GM18861 (cell line): ENCODE data around the gene NMRK2.

Experiments
- ATAC-seq: cut with Tn5 transposase; IDR thresholded peaks from one replicate; pipeline ENCODE4 v1.9.1; 2021; ENCODE audit not compliant: unreplicated experiment

Gene NMRK2

DNA sequence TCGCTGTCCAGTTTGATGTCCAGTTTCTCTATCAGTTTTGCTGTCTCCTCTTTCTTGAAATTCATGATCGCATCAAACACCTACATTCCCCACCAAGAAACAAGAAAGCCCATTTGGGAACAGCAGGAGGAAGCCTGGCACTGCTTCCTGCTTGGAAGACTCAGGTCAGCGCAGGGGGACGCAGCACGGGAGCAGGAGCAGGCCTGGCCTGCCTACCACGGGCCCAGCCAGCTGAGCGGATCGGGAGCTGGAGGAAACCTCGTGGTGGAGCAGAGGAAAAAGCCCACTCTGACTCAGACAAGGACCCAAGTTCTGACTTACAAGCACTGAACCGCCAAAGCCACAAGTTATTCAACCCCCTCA, 48.5 kb downstream of the NMRK2 start:
- ATAC-seq: no peak

DNA sequence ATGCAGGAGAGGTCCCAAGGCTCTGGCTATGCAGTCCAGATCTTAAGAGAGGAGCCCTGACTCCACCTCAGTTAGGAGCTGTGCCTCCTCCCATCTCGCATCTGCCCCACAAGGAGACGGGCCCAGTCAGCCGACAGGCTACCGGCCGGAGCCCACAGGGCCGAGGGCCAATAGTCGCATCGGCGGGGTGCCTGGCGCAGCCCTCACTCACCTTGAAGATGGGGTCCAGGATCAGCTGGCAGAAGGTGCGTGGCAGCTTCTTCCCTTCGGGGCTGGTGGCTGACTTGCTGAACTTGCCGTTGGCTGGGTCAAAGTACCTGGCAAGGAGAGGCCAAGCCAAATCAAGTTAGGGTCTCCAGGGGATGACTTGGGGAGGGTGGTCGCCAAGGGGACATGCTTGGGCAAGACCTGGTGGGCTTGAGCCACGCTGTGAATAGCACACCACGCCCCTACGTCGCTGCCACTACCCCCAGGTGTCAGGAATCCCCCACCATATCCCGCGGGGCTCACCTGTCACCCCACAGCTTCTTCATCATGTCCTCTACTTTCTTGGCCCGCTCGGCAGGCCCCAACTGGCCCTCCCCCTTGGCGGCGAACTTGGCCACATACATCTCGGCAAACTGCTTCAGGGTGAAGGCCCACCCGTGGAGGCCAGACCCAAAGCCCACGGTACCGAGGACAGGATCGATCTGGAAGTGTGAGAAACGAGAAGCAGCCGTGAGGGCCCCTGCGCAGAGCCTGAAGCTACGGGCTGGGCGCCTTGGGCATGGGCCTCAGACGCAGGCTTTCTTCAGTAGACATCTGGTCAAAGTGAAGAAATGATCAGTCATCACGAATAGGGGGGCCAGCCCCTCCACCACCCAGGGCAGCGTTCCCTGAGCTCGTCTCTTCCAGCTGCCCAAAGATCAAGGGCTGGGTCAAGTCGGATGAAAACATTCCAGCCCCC, 49.1 kb downstream of the NMRK2 start:
- ATAC-seq: no peak

DNA sequence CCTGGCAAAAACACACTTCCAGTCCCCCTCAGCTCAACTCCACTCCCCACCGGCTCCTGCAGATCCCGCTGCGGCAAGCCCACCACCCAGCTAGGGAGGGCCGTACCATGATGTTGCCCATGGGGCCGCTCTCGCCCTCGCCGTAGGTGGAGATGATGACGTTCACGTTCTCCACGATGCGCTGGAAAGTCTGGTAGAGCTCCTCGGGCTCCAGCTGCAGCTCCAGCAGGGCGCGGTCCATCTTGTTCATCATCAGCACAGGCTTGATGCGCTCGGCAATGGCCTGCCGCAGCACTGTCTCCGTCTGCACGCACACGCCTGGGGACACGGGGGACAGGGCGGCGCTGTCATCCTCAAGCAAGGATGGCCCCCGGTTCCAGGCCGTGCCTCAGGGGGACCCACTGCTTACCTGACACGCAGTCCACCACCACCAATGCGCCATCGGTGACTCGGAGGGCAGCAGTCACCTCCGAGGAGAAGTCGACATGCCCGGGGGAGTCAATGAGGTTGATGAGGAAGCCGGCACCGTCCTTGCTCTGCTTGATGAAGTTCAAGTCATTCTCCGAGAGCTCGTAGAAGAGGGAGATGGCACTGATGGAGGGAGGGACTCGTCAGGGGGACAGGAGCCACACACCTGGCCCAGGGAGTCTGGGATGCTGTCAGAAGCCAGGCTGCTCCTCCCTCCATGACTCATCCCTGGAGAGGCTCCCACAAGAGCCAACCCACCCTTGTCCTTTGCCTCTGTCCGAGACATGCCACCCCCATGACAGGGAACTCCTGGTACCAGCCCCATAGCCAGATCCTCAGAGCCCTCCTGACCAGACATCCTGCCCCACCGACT, 50.1 kb downstream of the NMRK2 start:
- ATAC-seq: no peak

DNA sequence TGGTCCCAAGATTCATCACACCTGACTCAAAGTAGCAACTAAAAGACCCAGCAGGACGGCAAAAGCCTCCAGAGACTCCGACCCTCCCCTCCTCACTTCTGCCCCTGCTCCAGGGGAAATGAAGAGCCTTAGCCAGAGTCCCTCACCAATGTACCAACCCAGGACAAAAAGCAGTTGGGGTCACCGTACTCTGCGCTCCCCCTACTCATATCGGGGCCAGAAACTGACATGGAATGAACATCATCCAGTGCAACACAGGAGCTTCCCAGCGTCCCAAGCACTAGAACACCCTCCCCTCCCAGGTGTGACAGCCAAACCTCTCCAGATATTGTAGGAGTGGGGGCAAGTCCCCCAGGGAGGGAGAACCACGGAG, 50.7 kb downstream of the NMRK2 start:
- ATAC-seq: no peak

DNA sequence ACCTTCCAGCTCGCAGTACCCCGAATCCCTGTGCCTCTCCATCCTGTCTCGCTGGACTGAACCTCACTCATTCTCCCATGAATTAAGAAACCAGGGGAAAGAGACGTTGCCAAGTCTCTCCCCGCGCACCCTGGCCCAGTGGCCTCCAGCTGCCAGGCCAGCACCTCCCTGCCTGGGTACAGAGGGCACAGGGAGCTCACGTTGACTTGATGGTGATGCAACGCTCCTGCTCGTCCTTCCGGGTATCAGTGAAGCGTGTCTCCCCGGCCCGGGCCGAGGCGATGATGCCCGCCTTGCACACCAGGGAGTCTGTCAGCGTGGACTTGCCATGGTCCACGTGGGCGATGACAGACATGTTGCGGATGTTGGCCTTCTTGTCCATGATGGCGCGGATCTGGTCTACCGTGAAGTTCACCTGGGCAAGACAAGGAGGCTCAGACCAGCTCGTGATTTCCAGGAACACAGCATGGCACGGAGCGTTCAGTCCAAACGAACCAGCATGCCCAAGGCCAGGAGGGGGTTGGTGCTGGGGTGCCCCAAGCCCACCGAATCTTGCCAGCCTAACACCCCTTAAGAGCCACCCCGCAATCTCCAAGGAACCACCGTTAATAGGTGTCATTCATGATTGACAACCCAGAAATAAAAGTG, 51.2 kb downstream of the NMRK2 start:
- no peak for ATAC-seq

DNA sequence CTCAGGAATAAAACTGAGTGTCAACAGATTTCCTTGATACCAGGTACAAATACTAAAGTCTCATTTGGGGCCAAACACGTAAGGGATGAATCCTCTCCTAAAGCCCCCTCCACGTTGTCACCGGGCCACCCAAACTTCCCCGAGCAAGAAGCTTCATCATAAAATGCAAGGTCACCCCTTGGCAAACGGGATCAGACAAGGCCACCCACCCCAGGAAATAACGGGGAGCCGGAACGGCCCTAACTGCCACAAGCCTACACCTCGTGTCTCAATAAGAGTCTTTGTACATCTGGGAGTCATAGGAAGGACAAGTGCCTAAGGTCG, 51.7 kb downstream of the NMRK2 start:
- ATAC-seq: no peak

DNA sequence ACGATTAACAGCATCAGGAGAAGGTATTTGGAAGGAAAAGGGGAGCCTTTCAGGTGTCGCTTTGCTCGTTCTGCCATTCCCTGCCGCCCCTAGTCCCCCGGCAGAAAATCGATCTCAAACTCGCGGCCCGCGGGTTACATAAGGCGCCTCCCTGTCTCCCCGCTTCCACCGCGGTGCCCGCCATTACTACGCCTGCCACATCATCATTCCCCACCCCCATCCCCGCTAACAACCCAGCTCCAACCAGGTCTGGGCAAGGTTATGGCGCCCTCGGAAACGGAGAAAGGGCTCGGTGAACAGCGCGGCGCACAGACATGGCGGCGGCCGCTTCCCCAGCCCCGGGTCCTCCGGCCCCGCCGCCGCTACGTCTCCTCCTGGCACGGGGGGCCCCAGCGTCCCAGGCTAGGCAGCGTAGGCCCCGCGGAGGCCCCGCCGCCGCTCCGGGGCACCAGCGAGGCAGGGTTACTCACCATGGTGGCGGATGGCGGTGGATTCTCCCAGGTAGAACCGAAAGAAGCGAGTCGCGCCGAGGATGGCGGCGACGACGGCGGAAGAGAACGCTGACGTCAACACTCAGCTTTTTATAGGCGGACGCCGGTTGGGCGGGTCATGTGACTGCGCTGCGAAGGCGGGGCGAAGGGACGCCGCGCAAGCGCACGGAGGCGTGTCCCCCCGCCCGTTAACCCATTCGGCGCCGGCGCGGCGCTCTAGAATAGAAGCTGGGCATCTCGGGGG, 52.2 kb downstream of the NMRK2 start, which contains the start of gene EEF2:
Gene EEF2 (minus strand): TSS at position 556 of the 735 bp plus-strand sequence. CDS start 83 bp downstream, at position 473.
- no peak for ATAC-seq

DNA sequence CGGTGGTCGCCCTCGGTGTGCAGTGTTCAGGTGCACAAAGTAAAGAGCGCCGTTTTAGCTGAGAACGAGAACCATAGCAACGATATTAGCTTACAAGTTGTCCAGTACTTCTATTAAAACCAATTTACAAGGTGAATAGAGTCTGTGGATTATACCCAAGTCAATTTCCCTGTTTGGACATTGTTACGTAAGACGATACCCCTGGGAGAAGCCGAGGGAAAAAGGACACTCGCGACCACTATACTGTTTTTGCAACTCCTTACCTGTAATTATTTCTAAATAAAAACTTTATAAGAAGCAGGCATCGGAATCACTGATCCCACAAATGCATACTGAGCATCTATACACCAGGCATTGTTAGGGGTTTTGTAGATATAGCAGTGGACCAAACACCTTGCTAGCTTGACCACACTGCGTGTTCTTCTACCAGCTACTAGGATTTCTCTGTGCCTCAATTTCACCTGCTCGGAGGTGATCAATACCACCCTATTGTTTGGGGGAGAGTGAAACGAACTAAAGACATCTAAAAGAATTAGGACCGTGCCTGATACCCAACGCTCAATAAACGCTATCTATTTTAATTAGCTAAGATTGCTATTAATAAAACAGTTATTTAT, 52.9 kb downstream of the NMRK2 start:
- peak; percentile 5 for ATAC-seq

DNA sequence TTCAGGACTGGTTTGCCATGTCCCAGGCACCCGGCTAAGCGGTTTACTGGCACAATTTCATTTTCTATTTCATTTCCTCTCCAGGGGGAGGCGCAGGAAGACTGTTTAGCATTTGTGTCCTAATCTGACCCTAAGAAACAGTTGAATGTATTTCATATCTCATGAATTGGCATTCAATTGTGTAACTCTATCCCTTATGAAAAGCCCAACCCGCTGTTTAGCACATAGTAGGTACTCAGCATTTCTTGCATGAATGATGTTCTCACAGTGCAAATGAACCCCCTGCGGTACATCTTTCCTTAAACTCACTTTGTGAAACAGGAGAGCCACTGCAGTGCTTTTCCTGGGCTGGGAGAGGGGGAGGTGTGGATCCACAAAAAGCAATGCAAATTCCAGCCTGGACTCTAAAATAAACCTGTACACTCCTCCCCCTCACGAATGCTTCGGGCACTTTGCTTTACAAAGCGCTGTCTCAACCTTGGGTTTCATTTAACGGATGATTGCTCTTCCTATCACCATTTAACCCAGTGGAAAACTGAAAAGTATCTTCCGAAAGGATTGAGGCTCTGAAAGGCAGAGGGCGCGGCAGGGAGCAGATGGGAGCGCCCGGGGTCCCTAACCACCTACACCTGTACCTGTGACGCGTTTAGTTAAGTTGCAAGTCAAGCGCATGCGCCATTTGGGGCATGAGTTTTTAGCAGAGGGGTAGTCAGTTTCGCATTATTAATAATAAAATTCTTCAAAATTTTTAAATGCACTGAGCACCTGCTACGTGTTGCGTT, 53.6 kb downstream of the NMRK2 start:
- peak; percentile 24 for ATAC-seq

DNA sequence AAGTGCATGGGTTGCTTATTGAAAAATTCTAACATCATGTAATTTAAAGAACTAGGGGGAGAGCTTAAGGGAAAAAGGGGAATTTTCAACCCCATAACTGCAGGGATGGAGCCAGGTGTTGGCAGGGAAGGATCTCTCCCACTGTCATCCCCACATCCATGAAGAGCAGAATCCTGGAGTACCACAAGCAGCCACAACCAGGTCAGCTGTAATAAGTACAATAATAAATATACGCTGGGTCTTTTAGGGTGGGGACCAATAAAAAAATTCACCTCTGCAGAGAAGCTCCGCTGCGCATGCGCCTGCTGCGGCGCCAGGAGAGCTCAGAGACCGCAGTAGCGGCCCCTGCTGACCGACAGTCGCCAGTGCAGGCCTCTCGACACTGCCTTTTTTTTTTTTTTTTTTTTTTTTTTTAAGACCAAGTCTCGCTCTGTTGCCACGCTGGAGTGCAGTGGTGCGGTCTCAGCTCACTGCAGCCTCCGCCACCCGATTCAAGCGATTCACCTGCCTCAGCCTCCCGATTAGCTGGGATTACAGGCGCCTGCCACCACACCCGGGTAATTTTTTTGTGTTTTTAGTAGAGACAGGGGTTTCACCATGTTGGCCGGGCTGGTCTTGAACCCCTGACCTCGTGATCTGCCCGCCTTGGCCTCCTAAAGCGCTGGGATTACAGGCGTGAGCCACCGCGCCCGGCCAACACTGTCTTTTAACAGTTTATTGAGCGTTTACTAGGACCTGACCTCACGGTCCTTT, 54.9 kb downstream of the NMRK2 start:
- ATAC-seq: peak; percentile 43

DNA sequence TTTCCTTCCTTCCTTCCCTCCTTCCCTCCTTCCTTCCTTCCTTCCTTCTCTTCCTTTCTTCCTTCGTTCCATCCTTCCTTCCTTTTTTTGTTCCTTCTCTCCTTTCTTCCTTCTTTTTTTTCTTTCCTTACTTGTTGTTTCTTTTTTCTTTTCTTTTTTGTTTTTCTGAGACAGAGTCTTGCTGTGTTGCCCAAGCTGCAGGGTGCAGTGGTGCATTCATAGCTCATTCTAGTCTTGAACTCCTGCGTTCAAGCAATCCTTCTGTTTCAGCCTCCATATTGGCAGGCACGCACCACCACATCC, 57.9 kb downstream of the NMRK2 start:
- ATAC-seq: no peak
